NCI-H526 treated with DMSO at 0.1 percent for 48 hours (cell line): ENCODE measurements around the gene PROC.
A peak's percentile ranks its signal among the peaks of the same experiment; 100 is the strongest.
"Not testable (repeated sequence)": the region's sequence is repeated elsewhere in the genome, so short reads cannot be mapped to it uniquely, and the experiment has no call there.

Experiments
- DNase-seq: peaks from one replicate; lab custom pipeline; 2025; lab: John Stamatoyannopoulos, UW

The PROC gene

DNA sequence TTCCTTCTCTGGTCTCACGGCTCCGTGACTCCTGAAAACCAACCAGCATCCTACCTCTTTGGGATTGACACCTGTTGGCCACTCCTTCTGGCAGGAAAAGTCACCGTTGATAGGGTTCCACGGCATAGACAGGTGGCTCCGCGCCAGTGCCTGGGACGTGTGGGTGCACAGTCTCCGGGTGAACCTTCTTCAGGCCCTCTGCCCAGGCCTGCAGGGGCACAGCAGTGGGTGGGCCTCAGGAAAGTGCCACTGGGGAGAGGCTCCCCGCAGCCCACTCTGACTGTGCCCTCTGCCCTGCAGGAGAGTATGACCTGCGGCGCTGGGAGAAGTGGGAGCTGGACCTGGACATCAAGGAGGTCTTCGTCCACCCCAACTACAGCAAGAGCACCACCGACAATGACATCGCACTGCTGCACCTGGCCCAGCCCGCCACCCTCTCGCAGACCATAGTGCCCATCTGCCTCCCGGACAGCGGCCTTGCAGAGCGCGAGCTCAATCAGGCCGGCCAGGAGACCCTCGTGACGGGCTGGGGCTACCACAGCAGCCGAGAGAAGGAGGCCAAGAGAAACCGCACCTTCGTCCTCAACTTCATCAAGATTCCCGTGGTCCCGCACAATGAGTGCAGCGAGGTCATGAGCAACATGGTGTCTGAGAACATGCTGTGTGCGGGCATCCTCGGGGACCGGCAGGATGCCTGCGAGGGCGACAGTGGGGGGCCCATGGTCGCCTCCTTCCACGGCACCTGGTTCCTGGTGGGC lies 10.0 kb downstream of the PROC start:
- DNase-seq = no peak

DNA sequence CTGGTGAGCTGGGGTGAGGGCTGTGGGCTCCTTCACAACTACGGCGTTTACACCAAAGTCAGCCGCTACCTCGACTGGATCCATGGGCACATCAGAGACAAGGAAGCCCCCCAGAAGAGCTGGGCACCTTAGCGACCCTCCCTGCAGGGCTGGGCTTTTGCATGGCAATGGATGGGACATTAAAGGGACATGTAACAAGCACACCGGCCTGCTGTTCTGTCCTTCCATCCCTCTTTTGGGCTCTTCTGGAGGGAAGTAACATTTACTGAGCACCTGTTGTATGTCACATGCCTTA lies 10.5 kb downstream of the PROC start:
- DNase-seq = no peak

DNA sequence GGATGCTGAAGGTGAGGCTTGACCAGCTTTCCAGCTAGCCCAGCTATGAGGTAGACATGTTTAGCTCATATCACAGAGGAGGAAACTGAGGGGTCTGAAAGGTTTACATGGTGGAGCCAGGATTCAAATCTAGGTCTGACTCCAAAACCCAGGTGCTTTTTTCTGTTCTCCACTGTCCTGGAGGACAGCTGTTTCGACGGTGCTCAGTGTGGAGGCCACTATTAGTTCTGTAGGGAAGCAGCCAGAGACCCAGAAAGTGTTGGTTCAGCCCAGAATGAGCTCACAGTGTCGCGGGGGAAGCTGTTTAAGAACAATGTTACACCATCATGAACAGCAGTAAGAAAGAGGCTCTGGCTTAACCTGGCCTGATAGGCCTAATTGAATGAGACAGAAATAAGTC lies 11.1 kb downstream of the PROC start:
- no peak for DNase-seq

DNA sequence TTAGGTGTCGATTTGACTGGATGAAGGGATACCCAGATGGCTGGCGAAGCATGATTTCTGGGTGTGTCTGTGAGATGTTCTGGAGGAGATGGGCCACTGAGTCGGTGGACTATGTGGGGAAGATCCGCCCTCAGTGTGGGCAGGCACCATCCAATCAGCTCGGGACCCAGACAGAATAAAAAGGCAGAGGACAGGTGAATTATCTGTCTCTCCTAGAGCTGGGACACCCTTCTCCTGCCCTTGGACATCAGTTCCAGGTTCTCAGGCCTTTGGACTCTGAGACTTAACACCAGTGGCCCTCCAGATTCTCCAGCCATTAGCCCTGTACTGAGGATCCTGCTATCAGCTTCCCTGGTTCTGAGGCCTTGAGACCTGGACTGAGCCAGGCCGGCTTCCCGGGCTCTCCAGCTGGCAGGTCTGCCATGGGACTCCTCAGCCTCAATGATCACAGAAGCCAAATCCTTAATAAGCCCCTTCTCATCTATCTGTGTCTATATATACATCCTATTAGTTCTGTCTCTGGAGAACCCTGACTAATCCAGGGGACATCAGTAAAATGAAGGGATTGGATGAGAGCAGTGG lies 11.7 kb downstream of the PROC start:
- DNase-seq = no peak

DNA sequence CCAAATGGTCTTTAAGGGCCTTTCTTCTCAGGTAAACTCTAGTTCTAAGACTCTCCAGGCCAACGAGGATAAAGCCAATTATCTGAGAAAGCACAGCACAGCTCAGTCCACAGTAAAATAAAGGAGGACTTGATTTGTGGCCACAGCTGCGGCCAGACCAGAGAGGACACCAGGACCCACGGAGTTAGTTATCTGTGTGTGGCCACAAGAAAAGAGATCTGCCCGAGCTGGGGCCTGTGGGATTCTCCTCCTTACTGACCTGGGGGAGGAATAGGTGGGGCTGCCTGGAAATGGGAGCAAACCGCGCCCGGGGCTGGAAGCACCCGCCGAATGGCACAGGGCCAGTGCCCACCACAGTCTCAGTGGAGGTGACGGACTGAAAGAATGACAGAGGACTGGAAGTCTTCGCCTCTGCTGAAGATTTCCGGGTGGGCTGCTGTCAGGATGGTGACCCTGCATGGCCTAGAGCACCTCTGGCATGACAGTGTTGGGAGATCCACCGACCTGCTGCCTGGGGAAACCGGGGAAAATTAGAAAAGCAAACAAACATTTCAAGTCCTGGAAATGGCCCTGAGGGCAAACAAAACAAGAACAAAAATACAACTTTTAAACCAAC lies 13.3 kb downstream of the PROC start:
- DNase-seq = no peak

DNA sequence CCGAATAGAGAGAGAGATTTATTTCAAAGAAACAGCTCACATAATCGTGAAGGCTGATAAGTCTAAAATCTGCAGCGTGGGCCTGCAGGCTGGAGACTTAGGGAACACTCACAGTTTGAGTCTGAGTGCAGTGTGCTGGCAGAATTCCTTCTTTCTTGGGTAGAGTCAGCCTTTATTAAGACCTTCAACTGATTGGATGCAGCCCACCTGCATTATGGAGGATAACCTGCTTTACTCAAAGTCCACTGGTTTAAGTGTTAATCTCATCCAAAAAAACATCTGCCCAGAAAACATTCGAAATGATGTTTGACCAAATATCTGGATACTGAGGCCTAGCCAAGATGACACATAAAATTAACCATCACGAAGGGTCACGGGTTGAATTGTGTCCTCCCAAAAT lies 16.3 kb downstream of the PROC start:
- DNase-seq = no peak

DNA sequence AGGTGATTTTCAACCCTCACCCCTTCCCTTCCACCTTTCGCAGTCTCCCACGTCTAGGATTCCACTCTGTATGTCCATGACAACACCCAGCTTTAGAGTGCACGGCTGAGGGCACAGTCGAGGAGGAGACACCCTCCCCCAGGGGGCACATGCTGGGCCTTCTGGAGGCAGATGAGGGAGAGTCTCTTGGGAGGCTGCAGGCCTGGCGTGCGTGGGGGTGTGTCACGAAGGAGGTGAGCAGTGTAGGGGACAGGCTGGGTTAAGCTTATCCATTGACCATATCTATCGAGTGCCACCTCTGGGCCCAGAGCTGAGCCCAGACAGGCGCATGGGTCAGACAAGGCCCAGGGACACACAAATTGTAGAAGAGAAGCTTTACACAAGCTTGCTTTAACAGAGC lies 18.8 kb downstream of the PROC start:
- DNase-seq = no peak

DNA sequence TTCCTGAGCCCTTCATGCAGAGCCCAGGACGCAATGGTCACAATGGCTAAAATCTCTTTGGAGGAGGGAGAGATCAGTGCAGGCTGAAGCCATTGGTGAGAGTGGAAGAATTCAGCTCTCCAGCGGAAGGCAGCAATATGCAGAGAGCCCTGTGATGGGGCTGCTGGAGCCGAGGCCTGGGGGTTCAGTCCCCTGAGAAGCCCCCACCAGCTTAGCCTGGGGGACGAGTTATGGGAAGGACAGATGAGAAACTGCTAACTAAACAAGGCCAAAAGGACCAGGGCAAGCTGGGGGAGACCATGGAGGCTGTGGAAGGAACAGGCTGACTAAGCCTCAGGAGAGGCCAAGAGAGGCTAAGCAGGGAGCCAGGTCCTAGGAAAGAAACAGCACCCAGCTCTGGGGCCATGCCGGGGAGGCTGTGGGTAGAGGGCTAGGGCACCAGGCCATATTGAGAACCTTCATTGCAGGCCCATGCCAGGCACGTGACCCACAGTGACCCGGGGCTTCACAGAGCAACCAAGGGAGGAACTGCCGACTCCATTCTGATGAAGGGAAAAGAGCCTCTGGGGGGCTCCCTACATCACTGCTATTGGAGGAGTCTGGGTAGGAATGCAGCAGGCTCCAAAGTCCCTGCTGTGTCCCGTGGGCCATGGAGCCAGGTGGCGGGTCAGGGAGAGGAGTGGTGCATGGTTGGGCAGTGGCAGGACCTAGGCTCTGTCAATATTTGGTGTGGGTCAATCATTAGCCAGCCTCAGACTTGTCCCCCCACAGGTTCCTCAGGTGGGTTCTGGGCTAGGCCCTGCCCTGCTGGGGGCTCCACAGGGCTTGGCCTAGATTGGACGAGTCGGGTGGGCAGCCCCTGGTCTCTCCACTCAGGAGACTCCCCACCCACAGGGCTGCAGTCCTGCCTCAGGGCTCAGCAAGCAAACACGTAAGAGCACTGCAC lies 19.8 kb downstream of the PROC start:
- DNase-seq = no peak

DNA sequence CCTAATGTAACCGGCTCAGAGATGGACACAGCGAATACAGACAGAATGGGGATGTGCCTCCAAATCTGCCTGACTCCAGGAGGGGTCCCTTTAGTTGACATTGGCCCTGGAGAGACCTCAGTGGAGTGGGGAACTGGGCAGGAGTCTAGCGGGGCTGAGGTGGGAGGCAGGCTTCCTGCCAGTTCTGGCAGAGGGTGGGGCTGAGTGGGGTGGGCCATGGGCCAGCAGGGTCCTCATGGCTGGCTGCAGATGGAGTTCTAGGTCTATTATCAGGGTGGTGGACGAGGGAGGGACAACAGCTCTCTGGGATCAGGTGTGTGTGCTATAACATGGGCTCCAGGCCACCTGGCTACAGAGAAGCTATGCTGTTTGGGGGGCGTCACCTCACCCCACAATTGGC lies 21.1 kb downstream of the PROC start:
- DNase-seq = no peak

DNA sequence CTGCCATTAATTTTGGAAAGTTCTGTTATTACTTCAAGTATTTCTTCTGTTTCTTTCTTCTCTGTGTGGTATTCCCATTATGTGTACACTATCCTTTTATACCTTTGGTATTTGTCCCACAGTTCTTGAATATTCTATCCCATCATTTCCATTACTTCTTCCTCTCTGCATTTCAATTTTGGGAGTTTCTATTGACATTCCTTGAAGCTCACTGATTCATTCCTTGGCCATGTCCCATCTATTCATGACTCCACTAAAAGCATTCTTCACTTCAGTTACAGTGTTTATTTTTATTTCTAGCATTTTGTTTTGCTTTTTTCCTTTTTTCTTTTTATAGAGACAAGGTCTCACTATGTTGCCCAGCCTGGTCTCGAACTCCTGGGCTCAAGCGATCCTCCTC lies 30.3 kb downstream of the PROC start:
- no peak for DNase-seq

DNA sequence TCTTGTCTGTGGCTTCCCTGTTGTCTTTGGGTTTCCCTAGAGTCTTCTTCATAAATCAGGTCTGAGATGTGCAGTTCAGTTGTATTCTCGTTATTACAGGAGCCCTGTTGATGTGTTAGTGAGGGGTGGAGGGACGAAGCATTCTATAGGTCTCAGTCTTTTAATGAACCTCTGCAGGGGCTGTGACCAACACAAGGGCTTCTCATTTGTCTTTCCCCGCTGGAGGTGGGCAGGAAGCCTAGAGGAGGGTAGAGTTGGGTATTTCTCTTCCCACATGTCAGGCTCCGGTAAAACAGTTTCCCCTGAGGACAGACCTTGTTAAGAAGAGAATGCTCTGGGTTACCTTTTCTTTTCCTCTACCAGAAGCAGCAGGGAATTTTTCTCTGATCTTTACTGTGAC lies 31.2 kb downstream of the PROC start:
- DNase-seq = no peak

DNA sequence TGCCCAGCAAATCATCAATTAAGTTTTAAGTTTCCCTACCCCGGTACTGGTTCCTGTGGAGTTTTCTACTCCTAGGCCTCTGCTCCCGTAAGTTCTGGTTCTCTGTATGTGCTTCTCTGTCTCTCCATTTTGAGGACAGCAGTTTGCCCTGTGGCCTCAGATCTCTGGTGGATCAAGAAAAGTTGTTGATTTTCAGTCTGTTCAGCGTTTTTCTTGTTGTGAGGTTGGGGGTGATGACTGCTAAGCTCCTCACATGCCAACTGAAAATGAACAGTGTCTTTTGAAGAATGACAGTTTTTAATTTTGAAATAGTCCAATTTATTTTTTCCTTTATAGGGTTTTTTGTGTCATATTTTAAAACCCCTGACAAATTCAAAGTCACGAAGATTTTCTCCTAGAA lies 31.7 kb downstream of the PROC start:
- DNase-seq = no peak

DNA sequence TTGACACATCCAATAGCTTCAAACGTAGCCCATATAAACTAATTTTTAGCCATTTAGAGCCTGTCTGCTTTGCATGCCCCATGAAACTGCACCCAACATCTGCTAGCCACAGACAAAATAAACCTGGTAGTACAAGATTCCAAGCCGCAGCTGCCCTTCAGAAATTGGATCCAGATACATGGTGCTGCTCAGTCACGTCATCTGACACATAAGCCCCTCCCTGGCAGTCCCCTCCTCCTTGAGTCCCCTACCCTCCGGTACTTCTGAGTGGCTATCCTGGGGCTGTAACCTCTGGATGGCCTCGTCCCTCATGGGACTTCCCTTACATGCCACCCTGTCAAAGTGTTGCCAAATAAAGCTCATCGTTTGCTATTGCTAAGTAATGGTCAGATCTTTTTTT lies 33.8 kb downstream of the PROC start:
- no peak for DNase-seq

DNA sequence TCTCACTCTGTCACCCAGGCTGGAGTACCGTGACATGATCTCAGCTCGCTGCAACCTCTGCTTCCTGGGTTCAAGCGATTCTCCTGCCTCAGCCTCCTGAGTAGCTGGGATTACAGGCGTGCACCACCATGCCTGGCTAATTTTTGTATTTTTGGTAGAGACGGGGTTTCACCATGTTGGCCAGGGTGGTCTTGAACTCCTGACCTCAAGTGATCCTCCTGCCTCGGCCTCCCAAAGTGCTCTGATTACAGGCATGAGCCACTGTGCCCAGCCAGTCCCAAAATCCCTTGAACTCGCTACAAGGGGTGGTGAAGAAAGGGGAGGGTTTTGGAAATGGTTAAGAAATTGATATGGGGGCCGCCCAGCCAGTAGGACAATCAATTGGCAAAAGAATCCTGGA lies 34.2 kb downstream of the PROC start:
- DNase-seq = not testable (repeated sequence)

DNA sequence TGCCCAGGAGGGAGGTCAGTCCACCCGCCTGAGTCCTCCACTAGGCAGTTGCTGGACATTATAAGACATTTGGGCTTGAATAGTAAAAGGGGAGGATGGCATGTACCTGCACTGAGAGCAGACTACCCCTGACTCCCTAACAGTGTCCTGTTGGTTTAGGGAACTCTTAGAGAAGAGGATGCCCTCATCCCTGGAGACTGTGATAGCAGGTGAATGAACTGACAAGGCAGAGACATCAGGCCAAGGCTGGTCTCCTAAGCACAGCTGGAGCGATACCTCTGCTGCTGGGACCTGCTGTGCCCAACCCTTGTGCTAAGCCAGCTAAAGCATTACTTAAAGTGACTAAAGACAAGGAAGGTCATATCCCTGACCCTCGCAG lies 34.8 kb downstream of the PROC start:
- no peak for DNase-seq

DNA sequence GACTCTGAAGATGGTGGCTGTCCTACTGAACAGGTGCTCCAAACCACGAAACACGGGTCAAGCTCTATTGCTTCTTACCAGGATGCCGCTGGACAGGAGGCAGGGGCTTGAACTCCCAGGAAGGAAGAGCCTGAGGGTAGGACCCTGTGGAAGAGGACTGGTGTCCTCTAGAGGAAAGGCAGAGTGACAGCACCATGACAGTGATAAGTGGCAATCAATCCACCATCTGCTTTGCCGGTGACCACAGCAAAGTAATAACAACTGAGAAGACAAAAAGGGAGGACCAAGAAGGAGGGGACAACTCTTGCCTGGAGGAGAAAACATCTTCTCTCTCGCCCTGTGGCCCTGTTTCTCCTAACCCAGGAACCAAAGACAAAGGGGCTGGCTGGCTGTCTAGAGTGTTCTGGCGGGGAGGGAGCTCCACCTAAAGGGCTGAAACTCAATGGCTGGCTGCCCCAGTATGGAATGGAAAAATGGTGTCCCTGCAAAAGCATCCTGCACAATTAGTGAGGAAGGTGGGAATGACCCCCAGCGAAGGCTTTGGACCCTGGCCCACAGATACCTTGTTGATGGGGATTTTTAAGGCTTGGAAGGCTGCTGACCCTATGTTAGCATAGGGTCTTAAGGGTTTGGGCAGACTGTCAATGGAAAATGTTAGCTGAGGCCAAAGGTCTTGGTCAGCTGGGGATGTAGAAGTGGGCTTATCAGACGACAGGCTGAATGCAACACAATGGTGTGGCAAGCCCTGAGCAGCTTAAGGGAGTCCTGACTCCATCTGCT lies 35.4 kb downstream of the PROC start:
- DNase-seq = no peak

DNA sequence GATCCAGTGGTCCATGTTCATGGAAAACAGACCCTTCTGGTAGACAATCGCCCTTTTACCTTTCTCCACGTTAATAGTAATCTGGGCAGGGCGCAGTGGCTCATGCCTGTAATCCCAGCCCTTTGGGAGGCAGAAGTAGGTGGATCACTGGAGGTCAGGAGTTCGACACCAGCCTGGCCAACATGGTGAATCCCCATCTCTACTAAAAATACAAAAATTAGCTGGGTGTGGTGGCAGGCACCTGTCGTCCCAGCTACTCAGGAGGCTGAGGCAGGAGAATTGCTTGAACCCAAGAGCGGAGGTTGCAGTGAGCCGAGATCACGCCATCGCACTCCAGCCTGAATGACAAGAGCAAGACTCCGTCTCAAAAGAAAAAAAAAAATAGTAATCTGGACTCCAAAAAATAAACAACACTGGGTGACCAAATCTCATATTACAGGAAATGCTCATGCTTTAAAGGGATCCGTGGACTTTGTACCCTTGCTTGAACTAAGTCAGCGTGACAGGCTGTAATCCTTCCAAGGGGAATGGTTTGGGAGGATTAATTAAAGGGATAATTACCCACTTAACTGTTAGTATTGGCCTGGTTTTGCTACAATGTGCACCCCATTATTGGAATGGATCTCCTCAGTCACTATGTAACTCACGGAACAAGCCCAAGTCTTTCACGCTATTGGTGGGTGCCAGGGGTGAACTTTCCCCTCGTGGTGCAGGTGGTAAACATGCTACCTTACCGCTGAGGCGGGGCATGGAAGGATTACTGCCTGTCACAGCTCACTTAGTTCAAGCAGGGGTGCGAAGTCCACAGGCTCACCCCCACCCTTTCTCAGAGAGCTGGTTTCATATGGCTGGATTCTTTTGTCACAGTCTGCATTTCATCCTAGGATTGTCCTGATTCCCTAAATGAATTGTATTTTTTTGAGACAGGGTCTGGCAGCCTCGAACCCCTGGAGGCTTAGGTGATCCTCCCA lies 36.7 kb downstream of the PROC start:
- DNase-seq = peak; percentile 53

DNA sequence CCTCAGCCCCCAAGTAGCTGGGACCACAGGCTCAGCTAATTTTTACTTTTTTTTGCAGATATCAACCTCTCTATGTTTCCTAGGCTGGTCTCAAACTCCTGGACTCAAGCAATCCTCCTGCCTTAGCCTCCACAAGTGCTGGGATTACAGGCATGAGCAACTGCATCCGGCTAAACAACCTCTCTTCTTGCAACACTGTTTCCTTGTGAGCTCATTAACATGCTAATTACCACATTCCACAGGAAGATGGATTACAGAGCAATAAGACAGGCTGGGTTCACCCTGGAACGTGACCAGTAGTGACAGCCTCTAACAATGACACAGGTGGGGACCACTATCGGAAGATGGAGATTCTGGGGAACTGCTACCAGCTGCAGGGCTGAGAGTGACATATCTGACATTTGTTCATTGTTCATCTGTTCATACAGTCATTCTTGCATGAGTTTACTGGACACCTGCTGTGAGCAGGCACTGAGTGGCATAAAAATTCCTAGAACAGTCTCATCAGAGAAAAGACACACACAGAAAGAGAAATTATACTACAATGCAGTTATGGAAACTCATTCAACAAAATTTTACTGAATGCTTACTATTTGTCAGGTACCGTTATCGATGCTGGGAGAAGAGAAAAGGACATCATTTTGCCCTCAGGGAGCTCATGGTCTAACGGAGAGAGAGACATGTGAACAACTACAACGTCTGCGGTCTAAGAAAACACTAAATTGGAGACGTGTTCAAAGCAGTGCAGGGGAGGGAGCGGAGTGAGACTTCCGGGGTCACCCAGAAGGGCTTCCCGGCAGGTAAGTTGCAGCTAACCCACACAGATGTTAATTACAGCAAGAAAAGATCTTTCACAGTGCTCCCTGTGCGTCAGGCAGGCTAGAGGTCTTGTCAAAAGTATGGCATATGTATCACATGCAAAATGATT lies 37.6 kb downstream of the PROC start:
- DNase-seq = no peak

DNA sequence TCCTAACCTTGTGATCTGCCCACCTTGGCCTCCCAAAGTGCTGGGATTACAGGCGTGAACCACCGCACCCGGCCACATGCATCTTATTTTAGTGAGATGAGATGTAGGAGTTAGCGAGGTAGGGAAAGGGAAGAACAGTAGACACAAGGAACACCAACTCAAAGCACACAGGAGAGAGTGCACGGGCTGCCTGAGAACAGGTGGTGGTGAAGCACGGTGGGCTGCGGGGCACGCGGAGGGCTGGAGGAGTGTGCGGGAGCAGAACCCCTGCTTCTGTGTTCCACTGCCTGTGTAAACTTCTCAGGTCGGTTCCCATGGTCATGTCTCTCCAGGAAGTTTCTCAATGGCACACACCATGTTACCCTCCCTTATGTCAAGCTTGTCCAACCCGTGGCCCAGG lies 38.7 kb downstream of the PROC start:
- no peak for DNase-seq

DNA sequence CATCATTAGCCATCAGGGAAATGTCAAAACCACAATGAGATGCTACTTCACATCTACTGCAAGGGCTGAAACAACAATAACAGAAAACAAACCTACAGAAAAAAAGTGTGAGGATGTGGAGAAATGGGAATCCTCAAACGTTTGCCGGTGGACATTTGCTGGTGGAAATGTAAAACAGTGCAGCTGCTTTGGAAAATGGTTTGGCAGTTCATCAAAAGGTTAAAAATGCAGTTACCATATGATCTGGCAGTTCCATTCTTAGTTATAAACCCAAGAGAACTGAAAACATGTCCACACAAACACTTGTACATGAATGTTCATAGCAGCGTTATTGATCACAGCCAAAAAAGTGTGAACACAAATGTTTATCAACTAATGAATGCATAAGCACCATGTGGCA lies 44.2 kb downstream of the PROC start:
- DNase-seq = no peak
